Measurements from ENCODE around the gene OR13C4. TPM values are rescaled to one million over a fixed set of nuclear protein-coding genes. Genes with fewer than 3 reads are reported as not detected.

Gene OR13C4
- total RNA-seq, 1 donor from 2014 or later: not detected

- no peaks in the 10 kb centered on the region for H3K9me3 ChIP-seq (ENCODE audit: insufficient read depth, low read depth, low read length)
- H3K9ac ChIP-seq (ENCODE audit: low read length): no peak overlapping the region
- no peak overlapping the region for H3K4me3 Mint-ChIP-seq (ENCODE audit: unreplicated experiment)
- H3K27me3 ChIP-seq (ENCODE audit: insufficient read depth, low read length): no peaks in the 10 kb centered on the region
- H3K27me3 Mint-ChIP-seq (ENCODE audit: low read depth, unreplicated experiment): no peaks in the 10 kb centered on the region
- no peaks in the 10 kb centered on the region for H3K9me3 Mint-ChIP-seq (ENCODE audit: unreplicated experiment)
- no peaks in the 10 kb centered on the region for H4K20me1 ChIP-seq (ENCODE audit: insufficient read depth, low read length)
- TF ChIP-seq EZH2 (IDR thresholded peaks at IDR 0.05; ENCODE audit: insufficient read depth, low read length) (no peak), CTCF (IDR thresholded peaks at IDR 0.05; ENCODE audit: insufficient read depth, low read depth, low read length) (no peak)
- no peaks in the 10 kb centered on the region for H3K36me3 ChIP-seq (ENCODE audit: insufficient read depth, low read length)
- no peak overlapping the region for H3K4me2 ChIP-seq (ENCODE audit: low read length)
- H3K4me1 ChIP-seq (ENCODE audit: insufficient read depth, low read length): no peaks in the 10 kb centered on the region
- no peak overlapping the region for H3K27ac Mint-ChIP-seq (ENCODE audit: unreplicated experiment)
- FAIRE-seq: no peak
- no peak overlapping the region for H3K4me3 ChIP-seq (ENCODE audit: insufficient read depth, low read depth, low read length)
- H3K36me3 Mint-ChIP-seq (ENCODE audit: low read depth, unreplicated experiment): no peaks in the 10 kb centered on the region
- no peak overlapping the region for H2AFZ ChIP-seq (ENCODE audit: low read depth, low read length)
- no peaks in the 10 kb centered on the region for H3K79me2 ChIP-seq (ENCODE audit: insufficient read depth, low read length)
- no peaks in the 10 kb centered on the region for H3K4me1 Mint-ChIP-seq (ENCODE audit: low read depth, unreplicated experiment)
- H3K27ac ChIP-seq (ENCODE audit: low read depth, low read length): no peak overlapping the region
- no peak for DNase-seq (ENCODE audit: low read depth)
These were observed 23.6 kb downstream of the OR13C4 start for GRCh38 chr9:104503440-104503839.

- no peak for FAIRE-seq
- no peaks in the 10 kb centered on the region for H3K9me3 Mint-ChIP-seq (ENCODE audit: unreplicated experiment)
- Histone ChIP-seq H3K36me3 (ENCODE audit: insufficient read depth, low read length) (no peaks in the 10 kb centered on the region), H3K9ac (ENCODE audit: low read length) (no peak overlapping the region), H3K4me3 (ENCODE audit: insufficient read depth, low read depth, low read length) (no peak overlapping the region), H3K79me2 (ENCODE audit: insufficient read depth, low read length) (no peaks in the 10 kb centered on the region), H3K27me3 (ENCODE audit: insufficient read depth, low read length) (no peaks in the 10 kb centered on the region), H3K4me2 (ENCODE audit: low read length) (no peak overlapping the region), H3K27ac (ENCODE audit: low read depth, low read length) (no peak overlapping the region), H3K9me3 (ENCODE audit: insufficient read depth, low read depth, low read length) (no peaks in the 10 kb centered on the region), H3K4me1 (ENCODE audit: insufficient read depth, low read length) (no peaks in the 10 kb centered on the region), H4K20me1 (ENCODE audit: insufficient read depth, low read length) (no peaks in the 10 kb centered on the region), H2AFZ (ENCODE audit: low read depth, low read length) (no peak overlapping the region)
- no peak overlapping the region for H3K4me3 Mint-ChIP-seq (ENCODE audit: unreplicated experiment)
- no peaks in the 10 kb centered on the region for H3K4me1 Mint-ChIP-seq (ENCODE audit: low read depth, unreplicated experiment)
- TF ChIP-seq CTCF (IDR thresholded peaks at IDR 0.05; ENCODE audit: insufficient read depth, low read depth, low read length) (peak; percentile 15), EZH2 (IDR thresholded peaks at IDR 0.05; ENCODE audit: insufficient read depth, low read length) (no peak)
- peaks cover 2% of the 10 kb centered on the region for H3K27me3 Mint-ChIP-seq (ENCODE audit: low read depth, unreplicated experiment)
- H3K36me3 Mint-ChIP-seq (ENCODE audit: low read depth, unreplicated experiment): no peaks in the 10 kb centered on the region
- no peak for DNase-seq (ENCODE audit: low read depth)
- H3K27ac Mint-ChIP-seq (ENCODE audit: unreplicated experiment): no peak overlapping the region
These were observed 32.2 kb downstream of the OR13C4 start for GRCh38 chr9:104494808-104495207.

- H4K20me1 ChIP-seq (ENCODE audit: insufficient read depth, low read length): no peaks in the 10 kb centered on the region
- H3K79me2 ChIP-seq (ENCODE audit: insufficient read depth, low read length): no peaks in the 10 kb centered on the region
- no peak for TF ChIP-seq EZH2 (IDR thresholded peaks at IDR 0.05; ENCODE audit: insufficient read depth, low read length)
- TF ChIP-seq CTCF (IDR thresholded peaks at IDR 0.05; ENCODE audit: insufficient read depth, low read depth, low read length): no peak
- no peak for DNase-seq (ENCODE audit: low read depth)
- H3K4me3 ChIP-seq (ENCODE audit: insufficient read depth, low read depth, low read length): no peak overlapping the region
- H3K27me3 Mint-ChIP-seq (ENCODE audit: low read depth, unreplicated experiment): no peaks in the 10 kb centered on the region
- no peak overlapping the region for H2AFZ ChIP-seq (ENCODE audit: low read depth, low read length)
- peaks cover 3% of the 10 kb centered on the region for H3K9me3 Mint-ChIP-seq (ENCODE audit: unreplicated experiment)
- no peak overlapping the region for H3K4me2 ChIP-seq (ENCODE audit: low read length)
- no peak for FAIRE-seq
- H3K27ac ChIP-seq (ENCODE audit: low read depth, low read length): no peak overlapping the region
- H3K9ac ChIP-seq (ENCODE audit: low read length): no peak overlapping the region
- no peaks in the 10 kb centered on the region for H3K27me3 ChIP-seq (ENCODE audit: insufficient read depth, low read length)
- H3K4me3 Mint-ChIP-seq (ENCODE audit: unreplicated experiment): no peak overlapping the region
- no peak overlapping the region for H3K27ac Mint-ChIP-seq (ENCODE audit: unreplicated experiment)
- no peaks in the 10 kb centered on the region for H3K9me3 ChIP-seq (ENCODE audit: insufficient read depth, low read depth, low read length)
- H3K36me3 Mint-ChIP-seq (ENCODE audit: low read depth, unreplicated experiment): no peaks in the 10 kb centered on the region
- H3K36me3 ChIP-seq (ENCODE audit: insufficient read depth, low read length): no peaks in the 10 kb centered on the region
- H3K4me1 Mint-ChIP-seq (ENCODE audit: low read depth, unreplicated experiment): no peaks in the 10 kb centered on the region
- no peaks in the 10 kb centered on the region for H3K4me1 ChIP-seq (ENCODE audit: insufficient read depth, low read length)
These were observed 42.0 kb downstream of the OR13C4 start for GRCh38 chr9:104485014-104485413.

All from astrocyte (in vitro differentiated cells and primary cell).